GM19438 (cell line): Measurements from ENCODE around the gene LHX2.

Experiments
- ATAC-seq: cut with Tn5 transposase; IDR thresholded peaks from one replicate; pipeline ENCODE4 v1.9.1; 2021; ENCODE audit warnings: low read depth; ENCODE audit not compliant: unreplicated experiment

Gene LHX2

GRCh38 chr9:123998970-123999621, 12.5 kb upstream of the LHX2 start:
- no peak for ATAC-seq

DNA sequence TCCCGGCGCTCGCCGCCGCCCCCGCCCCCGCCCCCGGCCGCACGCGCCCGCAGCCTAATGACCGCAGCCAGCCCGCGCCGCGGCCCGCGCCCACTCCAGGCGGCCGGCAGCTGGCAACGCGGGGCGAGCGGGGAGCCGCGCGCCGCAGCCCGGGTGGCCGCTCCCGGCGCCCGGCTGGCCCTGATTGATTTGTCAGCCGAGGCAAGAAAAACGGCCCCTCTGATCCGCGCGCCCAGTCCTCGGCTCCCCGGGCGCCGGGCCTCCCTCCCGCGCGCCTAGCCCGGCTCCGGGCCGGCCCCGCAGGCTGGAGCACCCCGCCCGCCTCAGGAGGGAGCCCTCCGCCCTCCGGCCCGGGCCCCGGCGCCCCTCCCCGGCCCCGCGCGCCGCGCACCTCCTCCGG, 11.9 kb upstream of the LHX2 start:
- ATAC-seq = no peak

- no peak for ATAC-seq
These were observed 11.3 kb upstream of the LHX2 start for GRCh38 chr9:124000161-124000783.

GRCh38 chr9:124000784-124001457, 10.6 kb upstream of the LHX2 start:
- no peak for ATAC-seq

GRCh38 chr9:124001458-124001799, 10.1 kb upstream of the LHX2 start:
- ATAC-seq = no peak

DNA sequence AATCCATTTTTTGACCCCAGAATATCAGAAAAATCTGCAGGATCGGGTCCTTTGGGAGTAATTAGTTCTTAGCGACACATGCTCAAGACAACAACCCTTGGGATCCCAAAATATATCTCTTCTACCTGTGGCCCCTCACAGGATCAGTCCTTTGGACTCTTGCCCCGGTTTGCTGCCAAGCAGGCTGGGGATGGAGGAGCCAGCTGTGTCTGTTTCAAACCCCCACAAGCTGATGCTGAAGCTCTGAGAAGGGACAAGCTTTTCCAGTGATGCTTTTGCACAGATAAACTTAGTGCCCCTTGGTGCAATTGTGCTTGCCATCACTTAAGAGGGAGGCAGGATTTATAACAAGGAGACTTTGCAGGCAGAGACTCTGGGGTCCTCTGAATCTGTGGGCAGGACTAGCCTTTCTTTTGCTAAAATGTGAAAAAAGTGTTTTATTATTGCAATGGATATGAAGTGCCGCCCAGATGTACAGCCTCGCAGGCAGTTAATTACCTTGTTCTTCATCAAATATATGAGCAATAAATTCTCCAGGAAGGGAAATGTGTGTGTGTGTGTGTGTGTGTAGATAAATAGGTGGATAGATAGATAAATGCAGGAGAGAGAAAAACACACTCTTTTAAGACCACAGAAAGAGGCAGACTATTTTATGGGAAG, 9.6 kb upstream of the LHX2 start:
- ATAC-seq = no peak

GRCh38 chr9:124003636-124004349, 7.8 kb upstream of the LHX2 start:
- no peak for ATAC-seq

DNA sequence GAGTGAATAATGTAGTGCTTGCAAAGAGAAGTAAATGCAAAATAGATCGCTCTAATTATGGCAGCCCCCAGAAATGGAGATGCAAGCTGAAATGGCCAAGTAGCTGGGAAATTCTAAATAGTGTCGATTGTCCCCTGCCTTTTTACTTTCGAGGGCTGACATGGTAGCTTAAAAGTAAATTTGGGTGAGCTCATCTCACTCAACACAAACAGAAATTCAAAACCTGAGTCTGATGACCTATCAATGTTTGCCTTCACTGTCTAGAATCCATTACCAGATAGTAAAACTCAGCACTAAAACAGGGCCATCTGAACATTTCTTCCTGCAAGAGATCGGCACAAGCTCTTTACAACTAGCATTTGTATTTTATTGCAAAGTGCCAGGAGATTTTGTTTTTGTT, 7.0 kb upstream of the LHX2 start:
- ATAC-seq = no peak

DNA sequence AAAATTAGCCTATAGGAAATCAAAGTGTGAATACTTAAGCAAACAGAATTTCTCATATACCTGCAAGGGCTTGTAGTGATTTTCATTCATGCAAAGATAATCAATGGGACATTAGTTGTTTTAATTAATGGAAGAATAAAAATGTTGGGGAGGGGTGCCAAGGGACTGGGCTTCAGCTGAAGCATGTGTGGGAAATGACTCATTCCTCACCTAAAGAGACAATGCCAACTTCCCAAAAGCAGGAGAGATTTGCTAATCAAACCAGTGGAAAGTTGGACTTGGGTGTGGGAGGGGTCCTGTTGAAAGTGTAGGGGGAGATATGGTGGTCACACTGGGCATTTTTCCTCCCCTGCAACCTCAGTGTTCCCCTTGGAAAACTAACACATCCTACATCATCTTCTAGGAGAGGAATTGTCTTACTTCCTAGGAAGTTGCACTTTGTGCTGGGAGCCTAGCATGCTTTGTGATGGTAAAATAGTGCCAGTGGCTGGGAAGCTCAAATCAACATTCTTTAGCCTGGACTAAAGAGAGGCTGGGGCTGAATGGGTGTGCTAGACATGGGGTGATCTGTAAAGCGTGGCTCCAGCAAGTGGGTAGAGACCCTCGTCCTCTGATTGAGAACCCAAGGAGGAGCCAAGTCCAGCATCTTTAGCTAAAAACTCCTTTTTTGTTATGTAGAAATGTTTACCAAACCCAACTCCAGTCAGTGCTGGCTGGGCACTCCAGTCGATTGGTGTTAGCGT, 6.4 kb upstream of the LHX2 start:
- ATAC-seq = no peak

DNA sequence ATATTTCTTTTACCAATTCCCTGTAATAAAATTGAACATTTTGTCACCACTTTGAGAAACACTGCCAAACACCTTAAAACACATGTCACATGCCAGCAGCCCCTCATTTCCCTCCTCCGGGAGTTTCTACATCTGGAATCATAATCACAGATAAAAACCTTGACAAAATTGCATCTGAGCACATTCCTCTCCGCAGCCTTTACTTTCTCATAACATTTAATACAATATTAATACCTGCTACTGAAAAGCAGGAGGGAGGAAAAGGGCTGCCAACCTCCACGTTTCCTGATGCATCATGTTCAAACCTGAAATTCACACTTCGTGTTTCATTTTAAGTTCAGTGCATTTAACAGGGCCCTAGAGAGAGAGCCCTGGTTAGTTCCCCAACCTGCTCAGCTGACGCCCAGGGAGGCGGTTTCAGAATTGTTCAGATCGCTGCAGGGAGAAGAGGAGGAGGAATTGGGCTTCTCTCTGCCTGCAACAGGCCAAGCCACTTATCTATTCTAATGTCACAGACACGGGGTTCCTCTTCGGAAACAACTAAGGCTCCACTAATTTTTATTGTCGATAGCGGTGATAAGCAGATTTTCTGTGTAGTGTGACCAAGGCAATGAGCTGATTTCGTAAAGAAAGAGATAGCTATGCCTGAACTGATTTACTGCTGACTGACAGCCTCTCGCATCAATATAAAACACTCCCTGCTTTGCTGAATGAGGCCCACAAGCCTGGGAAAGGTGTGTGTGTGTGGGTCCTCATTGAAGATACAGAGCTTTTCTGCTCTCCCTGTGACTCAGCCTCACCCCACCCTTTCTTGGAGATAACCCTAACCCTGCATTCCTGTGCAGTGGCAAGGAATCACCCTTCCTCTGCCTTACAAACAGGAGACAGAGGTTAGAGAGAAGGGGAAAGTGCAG, 4.9 kb upstream of the LHX2 start:
- no peak for ATAC-seq

GRCh38 chr9:124007565-124008302, 3.8 kb upstream of the LHX2 start:
- ATAC-seq = no peak

DNA sequence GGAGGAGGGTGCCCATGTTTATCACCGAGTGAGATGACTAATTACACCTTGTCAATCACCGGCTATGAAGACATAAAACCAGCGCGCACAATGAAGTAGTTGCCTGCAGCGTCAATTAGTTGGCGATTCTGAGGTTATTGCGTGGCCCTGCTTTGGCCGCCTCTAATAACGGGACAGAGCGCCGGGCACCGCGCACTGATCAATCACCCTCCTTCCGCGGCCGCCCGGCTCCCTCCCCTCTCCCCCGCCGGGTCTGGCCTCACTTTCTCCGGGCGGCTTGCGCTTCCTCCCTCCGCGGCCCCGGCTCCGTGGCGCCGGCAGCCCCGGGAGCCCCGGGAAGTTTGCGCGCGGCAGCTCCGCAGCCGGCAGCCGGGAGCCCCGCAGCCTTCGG, 3.3 kb upstream of the LHX2 start:
- ATAC-seq = no peak

DNA sequence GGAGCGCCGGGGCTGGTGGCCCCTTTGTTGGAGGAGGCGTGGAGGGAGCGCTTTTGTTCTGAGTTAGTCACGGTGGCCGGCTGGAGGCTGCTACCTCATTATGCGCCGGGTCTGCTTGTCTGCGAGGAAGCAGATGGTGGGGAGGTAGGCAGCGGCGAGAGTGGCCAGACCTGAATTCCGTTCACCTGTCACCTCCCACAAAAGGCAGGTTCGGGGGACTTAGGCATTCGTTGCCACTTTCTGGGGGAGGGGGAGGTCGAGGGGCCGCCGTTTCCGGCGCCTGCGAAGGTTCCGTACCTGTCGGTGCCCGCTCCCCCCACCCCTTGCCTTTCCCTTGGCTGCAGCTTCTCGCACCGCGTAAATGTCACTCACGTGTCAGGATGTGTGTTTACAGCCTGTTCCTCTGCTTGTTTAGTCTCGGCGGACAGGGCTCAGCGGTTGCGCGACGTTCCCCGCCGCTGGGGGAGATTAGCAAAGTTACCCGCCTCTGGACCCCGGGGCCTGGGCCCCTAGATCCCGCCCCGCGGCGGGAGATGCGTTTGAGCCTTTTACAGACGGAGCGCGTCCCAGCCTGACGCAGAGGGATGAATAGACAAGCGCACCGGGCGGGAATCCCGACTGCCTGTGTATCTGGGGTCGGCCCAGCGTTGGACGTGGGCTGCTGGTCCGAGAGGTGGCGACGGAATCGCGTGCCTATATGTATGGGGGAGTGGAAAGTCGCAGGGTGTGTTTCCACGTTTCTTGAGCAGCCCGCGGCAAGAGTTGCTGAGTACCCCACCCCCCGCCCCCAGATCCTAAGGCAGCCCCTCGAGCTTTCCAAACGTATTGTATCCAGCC, 2.7 kb upstream of the LHX2 start:
- ATAC-seq = no peak

- ATAC-seq = no peak
These were observed 1.9 kb upstream of the LHX2 start for GRCh38 chr9:124009531-124010217.

DNA sequence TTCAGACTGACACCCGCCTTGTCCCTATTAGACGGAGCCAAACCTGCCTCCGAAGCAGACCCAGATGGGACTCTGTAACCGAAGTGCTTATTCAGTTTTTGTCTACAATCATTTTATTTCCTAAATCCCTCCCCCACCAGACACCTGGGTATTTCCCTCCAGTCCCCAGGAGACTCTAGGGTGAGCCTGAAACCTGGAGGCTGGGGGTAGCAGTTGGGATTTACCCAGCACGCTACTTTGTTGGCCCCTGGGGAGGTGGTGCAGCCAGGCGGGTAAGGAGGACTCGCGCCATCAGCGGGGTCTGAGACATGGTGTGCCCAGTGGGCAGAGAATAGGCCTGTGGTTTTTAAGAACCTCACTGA, 1.3 kb upstream of the LHX2 start:
- ATAC-seq = no peak

DNA sequence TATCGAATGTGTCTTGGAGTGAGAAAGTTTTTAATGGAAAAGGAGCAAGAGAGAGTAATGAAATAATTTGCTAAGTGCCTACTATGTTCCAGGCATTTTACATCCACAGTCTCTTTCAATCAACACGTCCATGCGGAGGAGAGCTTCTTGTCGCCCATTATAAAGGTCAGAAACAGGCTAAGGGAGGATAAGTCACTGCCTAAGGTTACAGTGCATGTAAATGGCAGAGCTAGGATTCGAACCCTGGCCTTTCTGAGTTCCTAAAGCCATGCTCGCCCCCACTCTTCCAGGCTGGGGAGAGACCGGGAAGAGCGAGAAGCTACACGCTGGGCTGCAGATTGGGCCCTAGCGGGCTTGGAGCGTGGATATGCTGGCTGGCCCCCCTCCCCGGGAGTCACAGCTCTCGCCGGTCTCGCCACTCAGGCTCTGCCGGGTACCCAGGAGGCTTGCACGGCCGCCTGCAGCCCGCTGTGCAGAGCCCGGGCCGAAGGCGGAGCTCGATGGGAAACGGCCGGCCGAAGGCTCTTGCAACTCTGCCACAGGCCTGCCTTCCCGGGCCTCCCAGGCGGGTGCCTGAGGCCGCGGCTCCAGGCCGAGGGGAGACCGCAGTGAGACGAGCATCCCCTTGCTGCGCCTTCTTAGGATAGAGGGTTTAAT, 775 bp upstream of the LHX2 start:
- no peak for ATAC-seq
